ENCODE results near the gene LYAR. TPM values are rescaled to one million over a fixed set of nuclear protein-coding genes. Genes with fewer than 3 reads are reported as not detected.

LYAR gene
- total and polyA plus RNA-seq, 10 of the 15 experiments (the other 5 are each of a cell fraction or from before 2014, with no cell fraction given): 18.3 to 85.4 (median 40.1) TPM

GRCh38 chr4:4274226-4274625 is 15.7 kb downstream of the LYAR start:
- ChIA-PET SMC1A (ENCODE audit: uncharacterized antibody, unreplicated experiment) (interaction anchor here (0.7 kb wide), 1 partner anchor 1548 kb away, joined by 3 read pairs; no protein-coding TSS in a partner anchor), POLR2A (no interaction called here), CTCF (interaction anchor here (1.1 to 1.4 kb wide), 2 partner anchors 19 to 22 kb away, joined by 3 to 9 read pairs; no protein-coding TSS in a partner anchor), RAD21 (ENCODE audit: unreplicated experiment) (no interaction called here)
- Histone ChIP-seq H3K4me1 (ENCODE audit: control insufficient read depth, insufficient read depth, low read length) (no peaks in the 10 kb centered on the region), H3K27me3 (replicated peaks in 1 of 2; ENCODE audit: control insufficient read depth in 2 of 2, insufficient read depth in 2 of 2, low read length in 1 of 2) (no peaks in the 10 kb centered on the region), H3K4me2 (ENCODE audit: control insufficient read depth, insufficient read depth) (no peak overlapping the region), H3K36me3 (ENCODE audit: control insufficient read depth in 2 of 2, insufficient read depth in 2 of 2, low read length in 1 of 2) (peaks cover 14 to 39% of the 10 kb centered on the region in 2 experiments; a peak in 3 of 4 replicates), H3K9me3 (replicated peaks; ENCODE audit: control insufficient read depth, insufficient read depth, low read length) (no peaks in the 10 kb centered on the region), H3K27ac (ENCODE audit: control insufficient read depth, insufficient read depth) (no peak overlapping the region), H3K4me3 (no peak overlapping the region), H4K20me1 (ENCODE audit: control insufficient read depth, insufficient read depth) (no peaks in the 10 kb centered on the region), H3K9ac (ENCODE audit: control insufficient read depth, insufficient read depth, low read length) (no peak overlapping the region), H3K79me2 (ENCODE audit: control insufficient read depth, insufficient read depth, low read length) (no peaks in the 10 kb centered on the region), H2AFZ (ENCODE audit: control insufficient read depth, low read depth, low read length) (no peak overlapping the region)
- no TSS peak for BruUV-seq (replicated peaks)
- DNase-seq (ENCODE audit: low read depth, low spot score) (no peak), FAIRE-seq (no peak), ATAC-seq (no peak)
- in situ Hi-C loops (cut with MboI) (no loop called here), intact Hi-C loops (cut with micrococcal nuclease; ENCODE audit: unreplicated experiment) (no loop called here)
- 98% methylated on average over 14 of the region's 14 CpGs for WGBS (ENCODE audit: insufficient coverage, insufficient replicate concordance, low lambda C conversion rate, missing lambda C conversion rate)
- no peak for TF ChIP-seq RFX5 (IDR thresholded peaks at IDR 0.05; ENCODE audit: low read depth, low read length)

GRCh38 chr4:4271912-4272311 is 18.0 kb downstream of the LYAR start:
- no TSS peak for BruUV-seq (replicated peaks)
- TF ChIP-seq PBX3 (IDR thresholded peaks at IDR 0.05; ENCODE audit: insufficient replicate concordance, low read depth, low read length): no peak
- no peak for TF ChIP-seq SP1 (IDR thresholded peaks at IDR 0.05; ENCODE audit: low read depth, low read length)
- no peak for TF ChIP-seq USF2 (IDR thresholded peaks at IDR 0.05; ENCODE audit: borderline replicate concordance, low read depth, low read length)
- WGBS (ENCODE audit: insufficient coverage, insufficient replicate concordance, low lambda C conversion rate, missing lambda C conversion rate): over 99% methylated on average over 10 of the region's 10 CpGs
- Histone ChIP-seq H3K79me2 (ENCODE audit: control insufficient read depth, insufficient read depth, low read length) (no peaks in the 10 kb centered on the region), H4K20me1 (ENCODE audit: control insufficient read depth, insufficient read depth) (no peaks in the 10 kb centered on the region), H3K27ac (ENCODE audit: control insufficient read depth, insufficient read depth) (no peak overlapping the region), H3K4me1 (ENCODE audit: control insufficient read depth, insufficient read depth, low read length) (no peaks in the 10 kb centered on the region), H3K27me3 (replicated peaks in 1 of 2; ENCODE audit: control insufficient read depth in 2 of 2, insufficient read depth in 2 of 2, low read length in 1 of 2) (no peaks in the 10 kb centered on the region), H3K9me3 (replicated peaks; ENCODE audit: control insufficient read depth, insufficient read depth, low read length) (no peaks in the 10 kb centered on the region), H3K4me3 (no peak overlapping the region), H3K4me2 (ENCODE audit: control insufficient read depth, insufficient read depth) (no peak overlapping the region), H3K9ac (ENCODE audit: control insufficient read depth, insufficient read depth, low read length) (no peak overlapping the region), H3K36me3 (ENCODE audit: control insufficient read depth in 2 of 2, insufficient read depth in 2 of 2, low read length in 1 of 2) (peaks cover 8 to 29% of the 10 kb centered on the region in 2 experiments; a peak in 3 of 4 replicates), H2AFZ (ENCODE audit: control insufficient read depth, low read depth, low read length) (no peak overlapping the region)
- in situ Hi-C loops (cut with MboI) (no loop called here), intact Hi-C loops (cut with micrococcal nuclease; ENCODE audit: unreplicated experiment) (no loop called here)
- FAIRE-seq (no peak), DNase-seq (ENCODE audit: low read depth, low spot score) (no peak), ATAC-seq (no peak)
- POLR2A ChIA-PET: no interaction called here
- CTCF ChIA-PET: interaction anchor here (1.1 kb wide), 1 partner anchor 12 kb away, joined by 6 read pairs; no protein-coding TSS in a partner anchor
- SMC1A ChIA-PET (ENCODE audit: uncharacterized antibody, unreplicated experiment): interaction anchor here (0.9 kb wide), 1 partner anchor 610 kb away, joined by 3 read pairs; no protein-coding TSS in a partner anchor
- RAD21 ChIA-PET (ENCODE audit: unreplicated experiment): no interaction called here
